Erythroblast (primary cell): Measurements from ENCODE around the gene PIEZO2.

Source experiments
- GATA1 ChIP-seq: IDR thresholded peaks from 2 replicates; pipeline ENCODE4 v1.6.1; 2011; ENCODE audit warnings: low read depth, mild to moderate bottlenecking, control low read depth, low read length, moderate library complexity
- POLR2A ChIP-seq: IDR thresholded peaks from 2 replicates; pipeline ENCODE4 v1.6.1; 2011; ENCODE audit warnings: mild to moderate bottlenecking, low read length

GRCh38 chr18:10726198-10727068, 422.9 kb downstream of the PIEZO2 start:
- TF ChIP-seq POLR2A (no peak), GATA1 (no peak)
